ENCODE results near the gene CIC. TPM values are rescaled to one million over a fixed set of nuclear protein-coding genes. Genes with fewer than 3 reads are reported as not detected.

The CIC gene
- total and polyA plus RNA-seq, 2 of the 13 experiments (the other 11 are each of a cell fraction or from before 2014, with no cell fraction given), result 5.9 to 8.0 TPM

- BruUV-seq (replicated peaks), result no TSS peak
- TF ChIP-seq ZNF136 (CRISPR knock-in tag; IDR thresholded peaks at IDR 0.05; ENCODE audit: low read depth) (no peak), ZNF891 (CRISPR knock-in tag; IDR thresholded peaks at IDR 0.05) (0 out of 2 replicates have a peak, but pooled peaks have one; percentile 0), SNAPC4 (CRISPR knock-in tag; IDR thresholded peaks at IDR 0.05) (peak; percentile 1; the same call in 1 of the 2 replicates)
- Histone ChIP-seq H3K9ac (ENCODE audit: insufficient read depth, low read depth, low read length) (peak overlapping the region; percentile 44), H3K27ac (ENCODE audit: extremely low read length, insufficient read depth, low read length) (no peak overlapping the region), H2AFZ (ENCODE audit: low read length) (no peak overlapping the region), H3K4me3 (replicated peaks in 1 of 3; ENCODE audit: insufficient read depth in 1 of 3, low read depth in 2 of 3, low read length in 3 of 3) (peak overlapping the region in 1 of 3 experiments; percentile 51; a peak in 2 of 6 replicates), H3K9me3 (ENCODE audit: low read length) (no peaks in the 10 kb centered on the region), H3K4me2 (ENCODE audit: low read depth, low read length) (peak overlapping the region; percentile 94), H3K36me3 (replicated peaks in 1 of 2; ENCODE audit: control insufficient read depth in 1 of 2, insufficient read depth in 2 of 2, low read length in 2 of 2) (peaks cover 7 to 20% of the 10 kb centered on the region in 2 experiments; a peak in 3 of 5 replicates), H4K20me1 (ENCODE audit: insufficient read depth, low read length) (peaks cover 21% of the 10 kb centered on the region; the same call in 1 of the 2 replicates), H3K79me2 (ENCODE audit: insufficient read depth, low read length) (peaks cover 22% of the 10 kb centered on the region), H3K27me3 (ENCODE audit: control insufficient read depth in 1 of 2, insufficient read depth in 2 of 2, low read length in 2 of 2) (no peaks in the 10 kb centered on the region; a peak in 1 of 5 replicates), H3K4me1 (ENCODE audit: insufficient read depth, low read length) (peaks cover 57% of the 10 kb centered on the region)
- in situ Hi-C loops (cut with HindIII; ENCODE audit: extremely low pct_ligation_motif_present, low pct_unique_long_range_greater_than_20kb) (no loop called here), intact Hi-C loops (cut with micrococcal nuclease; ENCODE audit: unreplicated experiment) (loop anchor here (2.0 kb wide), 1 partner anchor 38 kb away; no protein-coding TSS in a partner anchor)
- ATAC-seq (no peak), FAIRE-seq (no peak), DNase-seq (ENCODE audit: low spot score) (no peak)
- CTCF ChIA-PET (ENCODE audit: low intra/inter-chr PET ratio, low total read pairs), result interaction anchor here (1.1 to 4.3 kb wide), 5 partner anchors 34 to 51 kb away, joined by 3 to 34 read pairs (median 6); no protein-coding TSS in a partner anchor
- POLR2A ChIA-PET, result interaction anchor here (1.0 to 6.6 kb wide), 8 partner anchors 8 to 57 kb away, joined by 3 to 117 read pairs (median 6); partner anchors contain the start of genes PAFAH1B3 and PRR19
- WGBS (ENCODE audit: low lambda C conversion rate), result 78% methylated on average over 10 of the region's 10 CpGs
Observed at GRCh38 chr19:42245231-42245630, 23.8 kb upstream of the CIC start.
